ENCODE data around the gene GLO1. TPM values are rescaled to one million over a fixed set of nuclear protein-coding genes. Genes with fewer than 3 reads are reported as not detected.

GLO1 gene
- total RNA-seq, 1 donor from 2014 or later: 51.6 TPM

DNA sequence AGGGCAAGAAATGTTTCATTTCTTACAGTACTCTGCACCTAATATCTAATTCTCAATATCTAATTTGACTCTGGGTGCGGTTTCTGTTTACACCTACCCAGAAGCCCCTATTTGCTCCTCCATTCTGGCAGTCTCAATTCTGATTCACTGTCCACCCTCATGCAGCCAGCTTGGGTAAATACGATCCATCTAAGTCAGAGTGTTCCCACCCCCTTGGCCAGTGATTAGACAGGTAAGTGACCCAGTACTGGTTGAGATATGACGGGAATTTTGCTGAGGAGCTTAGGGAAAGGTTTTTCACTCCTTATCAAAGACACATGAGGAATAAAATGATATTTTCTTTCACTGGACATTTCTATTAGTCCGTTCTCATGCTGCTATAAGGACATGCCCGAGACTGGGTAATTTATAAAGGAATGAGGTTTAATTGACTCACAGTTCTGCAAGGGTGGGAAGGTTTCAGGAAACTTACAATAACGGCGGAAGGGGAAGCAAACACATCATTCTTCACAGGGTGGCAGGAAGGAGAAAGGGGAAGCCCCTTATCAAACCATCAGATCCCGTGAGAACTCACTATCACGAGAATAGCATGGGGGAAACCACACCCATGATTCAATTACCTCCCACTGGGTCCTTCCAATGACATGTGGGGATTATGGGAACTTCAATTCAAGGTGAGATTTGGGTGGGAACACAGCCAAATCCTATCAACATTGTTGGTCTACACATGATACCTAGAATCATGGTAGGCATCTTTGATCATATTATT lies 29.4 kb downstream of the GLO1 start:
- no peak overlapping the region for H3K27ac Mint-ChIP-seq (ENCODE audit: unreplicated experiment)
- TF ChIP-seq, protein P1, sequence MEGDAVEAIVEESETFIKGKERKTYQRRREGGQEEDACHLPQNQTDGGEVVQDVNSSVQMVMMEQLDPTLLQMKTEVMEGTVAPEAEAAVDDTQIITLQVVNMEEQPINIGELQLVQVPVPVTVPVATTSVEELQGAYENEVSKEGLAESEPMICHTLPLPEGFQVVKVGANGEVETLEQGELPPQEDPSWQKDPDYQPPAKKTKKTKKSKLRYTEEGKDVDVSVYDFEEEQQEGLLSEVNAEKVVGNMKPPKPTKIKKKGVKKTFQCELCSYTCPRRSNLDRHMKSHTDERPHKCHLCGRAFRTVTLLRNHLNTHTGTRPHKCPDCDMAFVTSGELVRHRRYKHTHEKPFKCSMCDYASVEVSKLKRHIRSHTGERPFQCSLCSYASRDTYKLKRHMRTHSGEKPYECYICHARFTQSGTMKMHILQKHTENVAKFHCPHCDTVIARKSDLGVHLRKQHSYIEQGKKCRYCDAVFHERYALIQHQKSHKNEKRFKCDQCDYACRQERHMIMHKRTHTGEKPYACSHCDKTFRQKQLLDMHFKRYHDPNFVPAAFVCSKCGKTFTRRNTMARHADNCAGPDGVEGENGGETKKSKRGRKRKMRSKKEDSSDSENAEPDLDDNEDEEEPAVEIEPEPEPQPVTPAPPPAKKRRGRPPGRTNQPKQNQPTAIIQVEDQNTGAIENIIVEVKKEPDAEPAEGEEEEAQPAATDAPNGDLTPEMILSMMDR (IDR thresholded peaks at IDR 0.05; ENCODE audit: partially characterized antibody, unreplicated experiment): no peak
- no peaks in the 10 kb centered on the region for H3K9me3 Mint-ChIP-seq (ENCODE audit: unreplicated experiment)
- H3K4me1 Mint-ChIP-seq (ENCODE audit: low read depth, unreplicated experiment): peaks cover 3% of the 10 kb centered on the region
- H3K4me3 Mint-ChIP-seq (ENCODE audit: unreplicated experiment): no peak overlapping the region
- H3K27me3 Mint-ChIP-seq (ENCODE audit: unreplicated experiment): no peaks in the 10 kb centered on the region
- DNase-seq: no peak
- no peaks in the 10 kb centered on the region for H3K36me3 Mint-ChIP-seq (ENCODE audit: unreplicated experiment)

DNA sequence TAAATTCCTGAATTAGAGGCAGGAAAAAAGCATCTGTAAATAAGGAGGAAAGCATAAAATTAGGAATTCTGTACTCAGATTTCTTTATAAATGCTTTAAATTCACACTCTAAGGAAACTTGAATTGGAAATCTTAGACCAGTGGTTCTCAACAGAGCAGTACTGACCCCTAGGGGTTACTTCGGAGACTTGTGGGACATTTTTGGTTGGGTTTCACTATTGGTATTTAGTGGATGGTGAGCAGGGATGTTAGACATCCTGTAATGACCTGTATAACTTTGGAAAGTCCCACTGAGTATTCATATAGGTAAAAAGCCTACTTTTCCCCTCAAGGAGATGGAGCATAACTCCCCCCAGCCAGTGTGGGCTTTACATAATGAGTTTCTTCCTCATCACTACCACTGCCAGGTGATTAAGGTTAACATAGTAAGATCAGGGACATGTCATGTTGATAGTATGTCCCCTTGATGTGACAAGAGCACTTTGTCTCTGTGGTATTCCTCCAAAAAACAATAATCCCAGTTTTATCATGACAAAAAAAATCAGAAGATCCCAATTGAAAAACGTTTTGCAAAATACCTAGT lies 31.0 kb downstream of the GLO1 start:
- Mint-ChIP-seq H3K36me3 (ENCODE audit: unreplicated experiment) (no peaks in the 10 kb centered on the region), H3K27ac (ENCODE audit: unreplicated experiment) (no peak overlapping the region), H3K4me1 (ENCODE audit: low read depth, unreplicated experiment) (peaks cover 1% of the 10 kb centered on the region), H3K9me3 (ENCODE audit: unreplicated experiment) (no peaks in the 10 kb centered on the region), H3K4me3 (ENCODE audit: unreplicated experiment) (no peak overlapping the region), H3K27me3 (ENCODE audit: unreplicated experiment) (no peaks in the 10 kb centered on the region)
- TF ChIP-seq, protein P1 (IDR thresholded peaks at IDR 0.05; ENCODE audit: partially characterized antibody, unreplicated experiment): peak; percentile 79
- peak; percentile 18 for DNase-seq

DNA sequence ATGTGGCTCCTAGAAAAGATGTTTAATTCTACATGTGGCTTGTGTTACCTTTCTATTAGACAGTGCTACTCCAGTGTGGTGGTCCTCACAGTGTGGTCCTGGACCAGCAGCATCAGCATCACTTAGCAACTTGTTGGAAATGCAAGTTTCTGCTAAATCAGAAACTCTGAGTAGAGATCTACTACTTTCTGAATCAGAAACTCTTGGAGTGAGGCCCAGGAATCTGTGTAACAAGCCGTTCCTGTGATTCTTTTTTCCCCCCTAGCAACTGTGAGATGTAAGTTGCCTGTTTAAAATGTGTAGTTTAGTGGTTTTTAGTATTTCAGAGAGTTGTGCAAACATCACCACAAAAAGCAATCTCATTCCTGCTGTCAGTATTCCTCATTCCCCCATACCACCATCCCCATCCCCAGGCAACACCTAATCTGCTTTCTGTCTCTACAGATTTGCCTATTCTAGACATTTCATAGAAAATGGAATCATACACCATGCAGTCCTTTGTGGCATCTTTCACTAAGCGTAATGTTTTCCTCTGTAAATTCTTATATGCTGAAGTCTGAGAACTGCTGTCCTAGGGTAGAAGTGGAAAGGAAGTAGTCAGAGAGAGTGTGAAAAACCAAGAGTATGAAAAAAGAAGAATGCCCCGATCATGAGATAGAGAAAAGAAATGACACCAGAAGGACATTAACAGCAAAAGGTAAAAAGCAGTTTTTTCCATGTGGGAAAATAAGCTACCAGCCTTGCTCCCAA lies 44.4 kb downstream of the GLO1 start:
- Mint-ChIP-seq H3K4me1 (ENCODE audit: low read depth, unreplicated experiment) (peaks cover 3% of the 10 kb centered on the region), H3K27me3 (ENCODE audit: unreplicated experiment) (no peaks in the 10 kb centered on the region), H3K27ac (ENCODE audit: unreplicated experiment) (no peak overlapping the region), H3K36me3 (ENCODE audit: unreplicated experiment) (no peaks in the 10 kb centered on the region), H3K4me3 (ENCODE audit: unreplicated experiment) (no peak overlapping the region), H3K9me3 (ENCODE audit: unreplicated experiment) (no peaks in the 10 kb centered on the region)
- DNase-seq: no peak
- TF ChIP-seq, protein P1 (IDR thresholded peaks at IDR 0.05; ENCODE audit: partially characterized antibody, unreplicated experiment): no peak

DNA sequence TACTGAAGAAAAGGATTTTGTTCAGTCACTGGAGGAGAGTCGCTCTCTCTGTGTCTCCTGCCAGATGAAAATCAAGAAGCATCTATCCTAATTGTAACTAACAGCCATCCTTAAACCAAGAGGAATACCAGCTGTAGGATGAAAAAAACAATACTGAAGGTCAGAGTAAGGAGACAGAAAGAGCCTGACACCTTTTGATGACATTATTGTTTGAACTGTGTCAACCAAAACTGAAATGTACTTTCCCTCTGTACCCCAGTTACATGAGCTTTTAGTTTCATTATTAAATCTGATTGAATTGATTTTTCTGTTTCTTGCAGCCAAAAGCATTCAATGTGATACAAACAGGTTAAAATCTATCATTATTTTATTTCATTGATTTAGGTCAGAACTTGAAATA lies 46.0 kb downstream of the GLO1 start:
- H3K4me3 Mint-ChIP-seq (ENCODE audit: unreplicated experiment): no peak overlapping the region
- peaks cover 3% of the 10 kb centered on the region for H3K4me1 Mint-ChIP-seq (ENCODE audit: low read depth, unreplicated experiment)
- DNase-seq: no peak
- H3K27me3 Mint-ChIP-seq (ENCODE audit: unreplicated experiment): no peaks in the 10 kb centered on the region
- no peaks in the 10 kb centered on the region for H3K36me3 Mint-ChIP-seq (ENCODE audit: unreplicated experiment)
- TF ChIP-seq, protein P1 (IDR thresholded peaks at IDR 0.05; ENCODE audit: partially characterized antibody, unreplicated experiment): no peak
- H3K27ac Mint-ChIP-seq (ENCODE audit: unreplicated experiment): no peak overlapping the region
- H3K9me3 Mint-ChIP-seq (ENCODE audit: unreplicated experiment): no peaks in the 10 kb centered on the region

Data from glutamatergic neuron (in vitro differentiated cells).